ENCODE measurements around the gene SMOC1.

DNA sequence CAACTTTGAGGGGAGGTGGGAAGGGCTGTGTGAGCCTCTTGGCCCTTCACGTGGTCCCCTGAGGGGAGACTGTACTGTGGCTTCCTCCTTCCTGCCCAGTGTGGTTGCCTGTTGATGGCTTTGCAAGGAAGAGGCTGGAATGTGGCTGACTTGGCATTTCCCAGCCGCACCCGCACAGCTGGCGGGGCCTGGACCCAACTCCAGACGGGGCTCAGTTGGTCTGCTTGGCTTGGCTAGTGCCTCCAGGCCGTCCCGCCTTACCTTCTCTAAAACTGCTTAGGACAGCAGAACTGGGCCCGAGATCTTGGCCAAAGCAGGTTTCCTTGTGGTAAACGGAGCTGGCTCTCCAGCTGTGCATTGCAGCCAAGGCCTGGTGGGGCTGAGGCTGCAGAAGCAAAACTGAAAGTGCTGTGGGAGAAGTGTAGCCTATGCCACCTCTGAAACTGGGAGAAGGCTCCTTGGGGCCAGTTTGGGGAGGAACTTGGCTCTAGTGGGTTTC, 139.5 kb downstream of the SMOC1 start:
- TF ChIP-seq, protein P1, sequence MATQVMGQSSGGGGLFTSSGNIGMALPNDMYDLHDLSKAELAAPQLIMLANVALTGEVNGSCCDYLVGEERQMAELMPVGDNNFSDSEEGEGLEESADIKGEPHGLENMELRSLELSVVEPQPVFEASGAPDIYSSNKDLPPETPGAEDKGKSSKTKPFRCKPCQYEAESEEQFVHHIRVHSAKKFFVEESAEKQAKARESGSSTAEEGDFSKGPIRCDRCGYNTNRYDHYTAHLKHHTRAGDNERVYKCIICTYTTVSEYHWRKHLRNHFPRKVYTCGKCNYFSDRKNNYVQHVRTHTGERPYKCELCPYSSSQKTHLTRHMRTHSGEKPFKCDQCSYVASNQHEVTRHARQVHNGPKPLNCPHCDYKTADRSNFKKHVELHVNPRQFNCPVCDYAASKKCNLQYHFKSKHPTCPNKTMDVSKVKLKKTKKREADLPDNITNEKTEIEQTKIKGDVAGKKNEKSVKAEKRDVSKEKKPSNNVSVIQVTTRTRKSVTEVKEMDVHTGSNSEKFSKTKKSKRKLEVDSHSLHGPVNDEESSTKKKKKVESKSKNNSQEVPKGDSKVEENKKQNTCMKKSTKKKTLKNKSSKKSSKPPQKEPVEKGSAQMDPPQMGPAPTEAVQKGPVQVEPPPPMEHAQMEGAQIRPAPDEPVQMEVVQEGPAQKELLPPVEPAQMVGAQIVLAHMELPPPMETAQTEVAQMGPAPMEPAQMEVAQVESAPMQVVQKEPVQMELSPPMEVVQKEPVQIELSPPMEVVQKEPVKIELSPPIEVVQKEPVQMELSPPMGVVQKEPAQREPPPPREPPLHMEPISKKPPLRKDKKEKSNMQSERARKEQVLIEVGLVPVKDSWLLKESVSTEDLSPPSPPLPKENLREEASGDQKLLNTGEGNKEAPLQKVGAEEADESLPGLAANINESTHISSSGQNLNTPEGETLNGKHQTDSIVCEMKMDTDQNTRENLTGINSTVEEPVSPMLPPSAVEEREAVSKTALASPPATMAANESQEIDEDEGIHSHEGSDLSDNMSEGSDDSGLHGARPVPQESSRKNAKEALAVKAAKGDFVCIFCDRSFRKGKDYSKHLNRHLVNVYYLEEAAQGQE (IDR thresholded peaks at IDR 0.05; ENCODE audit: insufficient read depth in 1 of 2, low read depth in 2 of 2, low read length in 2 of 2): no peak
- TF ChIP-seq POLR2AphosphoS5 (IDR thresholded peaks at IDR 0.05; ENCODE audit: low read depth, low read length) (no peak), FOXP2 (optimal IDR thresholded peaks at IDR 0.05; ENCODE audit: borderline replicate concordance, extremely low read depth, extremely low read length, insufficient read depth) (no peak), TAF1 (IDR thresholded peaks at IDR 0.05; ENCODE audit: borderline replicate concordance, insufficient read depth, low read length) (no peak), SIN3A (IDR thresholded peaks at IDR 0.05; ENCODE audit: borderline replicate concordance, insufficient read depth, low read length) (no peak)

Data from PFSK-1 (cell line).